GM19035 (cell line): ENCODE data around the gene LY6G6D.

Source experiments
- ATAC-seq: cut with Tn5 transposase; IDR thresholded peaks from one replicate; pipeline ENCODE4 v1.9.1; 2021; ENCODE audit not compliant: unreplicated experiment

LY6G6D gene

GRCh38 chr6:31715022-31715958, at the start of gene LY6G6D:
LY6G6D (plus strand) TSS chr6:31715348; CDS start chr6:31715356, 8 bp downstream.
- ATAC-seq: no peak

DNA sequence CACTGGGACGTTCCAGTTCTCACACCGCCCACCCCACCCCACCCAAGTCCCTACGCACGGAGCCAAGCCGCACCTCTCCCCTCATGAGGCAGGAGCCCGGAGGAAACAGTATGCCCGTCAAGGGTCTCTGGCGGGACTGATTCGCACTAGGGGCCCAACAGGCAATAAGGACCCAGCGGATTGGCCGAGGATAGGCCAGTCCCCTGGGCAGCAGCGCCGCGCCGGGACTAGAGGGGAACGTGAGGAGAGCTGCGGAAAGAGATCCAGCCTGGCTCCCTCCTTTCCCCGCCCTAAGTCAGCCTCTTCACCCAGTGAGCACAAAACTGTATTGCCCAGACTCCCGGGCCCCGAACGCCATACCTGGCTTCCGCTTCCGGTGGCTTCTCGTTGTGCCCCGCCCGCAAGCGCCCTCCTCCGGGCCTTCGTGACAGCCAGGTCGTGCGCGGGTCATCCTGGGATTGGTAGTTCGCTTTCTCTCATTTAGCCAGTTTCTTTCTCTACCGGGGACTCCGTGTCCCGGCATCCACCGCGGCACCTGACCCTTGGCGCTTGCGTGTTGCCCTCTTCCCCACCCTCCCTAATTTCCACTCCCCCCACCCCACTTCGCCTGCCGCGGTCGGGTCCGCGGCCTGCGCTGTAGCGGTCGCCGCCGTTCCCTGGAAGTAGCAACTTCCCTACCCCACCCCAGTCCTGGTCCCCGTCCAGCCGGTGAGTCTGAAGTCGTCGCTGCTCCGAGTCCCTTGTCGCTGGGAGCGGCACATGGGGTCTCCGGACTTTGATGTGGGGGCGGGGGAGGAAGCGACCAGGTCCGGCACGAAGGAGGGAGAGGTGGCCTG, 49.4 kb upstream of the LY6G6D start, which contains the start of gene CSNK2B:
Gene CSNK2B (plus strand): TSS at position 580 of the 836 bp plus-strand sequence. CDS start 752 bp downstream, outside the sequence.
- ATAC-seq: peak; percentile 81

DNA sequence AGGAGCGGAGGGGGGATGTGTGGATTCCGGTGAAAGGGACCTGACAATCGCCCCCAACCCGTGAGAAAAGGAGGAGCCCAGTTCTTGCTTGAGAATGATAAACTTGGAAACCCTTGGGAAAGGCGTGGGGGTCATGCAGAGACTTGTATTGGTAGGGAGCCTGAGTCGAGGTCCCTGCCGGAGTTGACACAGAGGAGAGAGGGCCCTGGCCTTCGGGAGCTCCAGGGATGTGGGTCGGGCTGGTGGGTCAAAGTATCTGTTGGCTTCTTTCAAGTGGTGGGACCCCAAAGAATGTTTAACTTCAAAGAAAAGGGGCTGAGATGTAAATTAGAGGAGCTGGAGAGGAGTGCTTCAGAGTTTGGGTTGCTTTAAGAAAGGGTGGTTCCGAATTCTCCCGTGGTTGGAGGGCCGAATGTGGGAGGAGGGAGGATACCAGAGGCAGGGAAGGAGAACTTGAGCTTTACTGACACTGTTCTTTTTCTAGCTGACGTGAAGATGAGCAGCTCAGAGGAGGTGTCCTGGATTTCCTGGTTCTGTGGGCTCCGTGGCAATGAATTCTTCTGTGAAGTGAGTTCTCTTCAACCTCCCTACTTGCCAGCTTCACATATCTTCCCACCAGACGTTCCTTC, 48.7 kb upstream of the LY6G6D start:
- ATAC-seq: no peak

DNA sequence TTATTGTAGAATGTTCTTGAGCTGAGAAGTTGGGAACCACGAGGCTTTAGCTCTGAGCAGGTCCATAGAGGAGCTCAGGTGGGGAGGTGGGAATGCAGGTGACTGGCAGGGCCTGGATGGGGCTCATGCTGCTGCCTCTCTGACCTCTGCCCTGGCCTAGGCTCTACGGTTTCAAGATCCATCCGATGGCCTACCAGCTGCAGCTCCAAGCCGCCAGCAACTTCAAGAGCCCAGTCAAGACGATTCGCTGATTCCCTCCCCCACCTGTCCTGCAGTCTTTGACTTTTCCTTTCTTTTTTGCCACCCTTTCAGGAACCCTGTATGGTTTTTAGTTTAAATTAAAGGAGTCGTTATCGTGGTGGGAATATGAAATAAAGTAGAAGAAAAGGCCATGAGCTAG, 45.5 kb upstream of the LY6G6D start, which contains the start of gene LY6G5B:
Gene LY6G5B (plus strand): TSS at position 301 of the 400 bp plus-strand sequence. CDS start 975 bp downstream, outside the sequence.
- ATAC-seq: no peak

GRCh38 chr6:31676322-31676903, 38.7 kb upstream of the LY6G6D start:
- no peak for ATAC-seq

GRCh38 chr6:31676904-31677303, 38.2 kb upstream of the LY6G6D start:
- no peak for ATAC-seq

DNA sequence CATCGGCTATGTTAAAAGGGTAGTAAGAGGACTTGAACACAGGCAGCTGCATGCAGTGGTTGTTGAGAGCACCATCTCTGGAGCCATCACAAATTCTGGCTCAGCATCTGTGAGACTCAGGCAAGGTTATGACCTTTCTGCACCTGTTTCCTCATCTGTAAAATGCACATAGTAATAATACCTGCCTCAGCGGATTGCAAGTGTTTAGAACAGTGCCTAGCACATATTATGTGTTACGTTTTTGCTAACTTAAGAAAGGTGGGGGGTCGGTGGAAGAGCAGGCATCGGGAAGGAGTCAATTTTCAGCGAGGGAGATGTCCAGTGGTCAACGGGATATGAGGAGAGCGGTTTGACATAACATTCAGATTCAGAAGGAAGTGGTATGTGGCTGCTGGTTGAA, 37.2 kb upstream of the LY6G6D start:
- no peak for ATAC-seq

- no peak for ATAC-seq
These were observed 34.7 kb upstream of the LY6G6D start, which contains the start of gene LY6G5C for GRCh38 chr6:31680226-31681134. LY6G5C (minus strand) TSS chr6:31681067; CDS start chr6:31680373, 694 bp downstream.

DNA sequence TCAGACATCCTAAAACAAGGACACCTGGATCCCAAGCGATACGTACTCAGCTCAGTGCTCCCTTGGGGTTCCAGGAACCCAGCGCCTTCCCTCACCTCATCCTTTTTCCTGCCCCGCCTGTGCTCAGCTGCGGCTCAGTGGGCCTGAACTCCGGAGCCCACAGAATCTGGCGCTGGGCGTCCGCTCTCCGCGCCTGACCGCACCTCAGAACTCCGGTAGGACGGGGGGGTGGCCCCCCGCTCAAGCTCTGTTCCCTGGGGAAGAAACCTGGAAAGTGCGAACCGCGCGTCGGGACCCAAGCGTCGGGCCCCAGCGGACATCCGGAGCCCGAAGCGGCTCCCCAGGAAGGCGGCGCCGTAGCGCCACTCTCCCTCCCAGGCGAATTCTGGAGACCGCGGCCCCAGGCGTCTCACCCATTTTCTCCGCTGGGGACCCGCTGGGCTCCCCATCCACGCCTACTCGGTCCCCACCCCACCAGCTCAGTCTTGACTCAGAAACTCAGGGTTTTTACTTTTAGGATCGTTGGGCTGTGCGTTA, 33.9 kb upstream of the LY6G6D start:
- ATAC-seq: no peak

DNA sequence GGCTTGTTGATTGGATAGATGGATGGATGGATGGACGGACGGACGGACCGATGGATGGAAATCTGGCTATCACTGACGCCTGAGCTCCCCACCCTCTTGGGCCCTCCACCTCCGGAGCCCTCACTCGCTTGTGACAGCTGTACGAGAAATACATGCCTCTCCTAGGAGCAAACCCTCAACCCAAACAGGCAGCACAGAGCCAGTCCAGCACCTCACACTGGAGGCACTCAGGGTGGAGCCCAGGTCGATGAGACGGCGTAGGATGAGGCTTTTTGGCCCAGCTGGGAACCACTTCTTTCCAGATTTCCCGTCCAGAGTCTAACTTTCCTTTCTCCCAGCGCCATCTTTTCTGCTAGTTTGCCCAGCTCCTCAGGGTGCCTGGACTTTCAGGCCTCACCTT, 31.6 kb upstream of the LY6G6D start:
- no peak for ATAC-seq

- ATAC-seq: no peak
These were observed 28.7 kb upstream of the LY6G6D start for GRCh38 chr6:31686483-31686882.

DNA sequence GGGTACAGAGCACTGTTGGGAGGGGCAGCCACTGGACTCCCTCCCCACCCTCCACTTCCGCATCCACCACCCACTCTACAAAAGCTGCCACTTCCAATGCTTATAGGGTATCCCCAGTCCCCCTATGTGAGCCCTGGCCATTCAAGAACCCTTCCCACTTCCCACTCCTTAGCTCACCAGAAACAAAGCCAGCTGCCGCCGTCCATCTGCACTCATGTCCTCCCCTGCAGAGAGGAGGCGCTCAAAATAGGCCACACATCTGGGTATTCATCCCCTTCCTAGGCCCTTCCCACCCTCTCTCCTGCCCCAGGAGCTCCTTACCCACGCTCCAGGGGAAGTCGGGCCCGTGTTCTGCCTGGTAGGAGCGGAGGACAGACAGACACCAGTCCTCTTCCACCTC, 27.8 kb upstream of the LY6G6D start:
- ATAC-seq: no peak

DNA sequence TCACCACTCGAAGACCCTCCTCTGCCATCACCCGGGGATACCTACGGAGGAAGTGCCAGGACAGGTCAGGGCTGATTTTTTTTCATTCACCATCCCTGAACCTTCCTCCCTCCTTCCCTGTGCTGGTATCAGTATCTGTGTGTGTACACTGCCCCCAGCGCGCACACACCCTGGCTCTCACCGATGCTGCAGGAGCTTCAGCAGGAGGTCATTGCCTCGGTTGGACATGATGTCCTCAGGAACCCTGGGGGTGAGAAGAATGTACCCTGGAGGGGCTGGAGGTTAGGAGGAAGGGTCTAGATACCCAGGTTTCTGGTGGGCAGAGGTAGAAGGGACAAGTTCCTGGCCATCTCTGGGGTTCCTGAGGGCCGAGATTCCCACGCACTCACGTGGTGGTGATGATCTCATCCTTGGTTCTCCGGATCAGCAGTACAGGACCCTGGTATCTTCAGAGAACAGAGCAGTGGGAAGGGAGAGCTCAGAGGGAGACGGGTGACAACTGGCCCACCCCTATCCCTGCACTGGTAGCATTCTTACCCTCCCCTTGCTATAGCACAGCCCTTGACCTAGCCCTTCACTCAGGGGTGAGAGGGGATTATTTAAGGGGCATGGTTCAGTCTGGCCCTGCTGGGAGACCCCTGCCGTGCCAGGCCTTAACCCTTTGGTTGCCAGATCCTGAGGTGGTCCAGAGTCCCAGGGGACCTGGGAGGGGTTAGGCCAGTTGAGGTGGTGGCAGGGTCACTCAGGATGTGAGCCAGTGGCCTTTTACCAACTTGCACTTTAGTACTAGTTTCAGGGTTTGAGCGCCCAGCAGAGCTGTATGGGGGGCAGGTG, 27.1 kb upstream of the LY6G6D start:
- ATAC-seq: no peak

DNA sequence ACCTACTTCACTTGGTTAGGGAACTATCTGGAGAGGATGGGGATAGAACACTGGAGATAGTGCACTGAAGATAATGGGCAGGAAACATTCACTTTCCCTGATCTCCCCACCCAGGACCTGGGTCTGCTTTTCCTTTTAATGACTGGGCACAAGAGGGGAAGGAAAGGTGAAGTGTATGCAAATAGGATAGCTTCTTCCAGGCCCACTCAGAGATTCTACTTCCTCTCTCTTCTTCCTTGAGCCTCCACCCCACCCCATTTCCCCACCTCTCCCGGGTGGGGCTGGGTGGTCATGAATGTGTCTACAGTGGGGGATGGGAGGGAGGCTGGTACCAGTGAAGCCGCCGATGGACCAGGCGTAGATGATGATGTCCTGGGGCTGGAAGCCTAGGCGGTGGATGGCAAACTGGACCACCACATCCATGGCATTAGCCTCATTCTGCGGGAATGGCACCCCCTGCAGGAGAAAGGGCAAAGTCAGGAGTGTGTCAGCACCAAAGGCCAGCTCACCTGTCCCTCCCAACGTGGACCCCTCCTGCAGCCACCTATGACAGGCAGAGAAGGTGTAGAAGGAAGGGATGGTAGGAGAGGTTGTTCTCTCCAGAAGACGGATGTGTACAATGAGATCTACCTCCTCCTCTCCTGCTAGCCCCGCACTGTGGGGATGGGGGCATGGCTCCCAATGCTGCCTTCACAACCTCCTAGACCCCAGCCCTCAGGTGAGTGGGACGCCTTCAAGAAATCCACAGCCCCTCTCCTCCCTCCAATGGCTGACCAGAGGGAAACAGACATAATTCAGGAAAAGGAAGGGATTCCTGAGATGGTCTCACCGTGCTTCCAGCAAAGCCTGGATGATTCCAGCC, 25.7 kb upstream of the LY6G6D start:
- no peak for ATAC-seq

DNA sequence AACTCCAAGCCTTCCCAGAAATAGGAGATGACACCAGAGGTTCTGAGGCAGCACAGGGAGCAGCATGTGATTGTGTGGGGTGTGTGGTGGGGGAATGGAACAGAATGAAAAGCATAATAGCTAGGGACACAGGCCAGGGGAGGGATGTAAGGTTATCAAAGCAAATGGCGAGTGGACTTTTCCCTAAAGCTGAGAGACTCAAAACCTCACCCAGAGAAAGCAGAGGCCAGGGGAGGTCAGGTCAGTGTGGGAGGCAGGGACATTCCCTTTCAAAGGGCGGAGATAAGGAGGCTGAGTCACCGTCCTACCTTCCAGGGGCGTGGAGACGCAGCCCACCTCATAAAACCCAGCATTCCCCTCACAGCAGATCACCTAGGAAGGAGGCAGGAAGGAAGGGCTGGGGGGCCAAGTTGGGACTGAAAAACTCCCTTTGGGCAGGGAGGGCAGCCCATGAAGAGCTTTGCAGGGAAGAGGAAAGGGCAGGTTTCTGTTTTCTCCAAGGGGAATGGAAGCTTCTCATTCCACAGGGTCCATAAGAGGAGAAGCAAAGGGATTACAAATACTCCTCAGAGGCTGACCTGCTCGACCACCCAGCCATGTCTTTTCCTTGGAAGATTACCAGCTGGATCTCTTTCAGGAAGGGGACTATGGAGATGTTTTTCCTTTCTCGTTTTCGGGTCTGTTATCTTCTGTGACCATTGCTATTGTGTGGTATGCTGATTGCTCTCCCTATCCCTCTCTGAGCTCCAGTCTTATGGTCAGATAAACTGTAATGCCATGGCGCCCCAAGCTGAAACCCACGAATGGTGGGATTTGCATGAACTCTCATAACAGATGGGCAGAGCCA, 24.7 kb upstream of the LY6G6D start:
- no peak for ATAC-seq

- ATAC-seq: no peak
These were observed 24.1 kb upstream of the LY6G6D start for GRCh38 chr6:31691078-31691463.
